PFSK-1 (cell line): ENCODE measurements around the gene SMIM31.

Source experiments
- FOXP2 ChIP-seq: optimal IDR thresholded peaks from 2 replicates; pipeline ENCODE3; 2011; ENCODE audit warnings: borderline replicate concordance, control low read depth, inconsistent platforms; ENCODE audit not compliant: insufficient read depth; ENCODE audit errors: extremely low read length, extremely low read depth
- POLR2AphosphoS5 ChIP-seq: IDR thresholded peaks from 2 replicates; pipeline ENCODE4 v1.6.1; 2012; ENCODE audit warnings: low read depth, mild to moderate bottlenecking, control low read depth, low read length, moderate library complexity
- REST ChIP-seq, 2 experiments: IDR thresholded peaks; 2 replicates each; pipeline versions ENCODE4 v1.6.1 to v1.8.0; 2011 to 2012; ENCODE audit warnings: low read depth in 2 of 2, low read length in 2 of 2, control low read depth in 1 of 2, inconsistent platforms in 1 of 2, mild to moderate bottlenecking in 1 of 2, moderate library complexity in 1 of 2; ENCODE audit not compliant: insufficient read depth in 1 of 2
- SIN3A ChIP-seq: IDR thresholded peaks from 2 replicates; pipeline ENCODE4 v1.6.1; 2012; ENCODE audit warnings: mild to moderate bottlenecking, low read length, moderate library complexity, borderline replicate concordance; ENCODE audit not compliant: insufficient read depth
- TAF1 ChIP-seq: IDR thresholded peaks from 2 replicates; pipeline ENCODE4 v1.6.1; 2012; ENCODE audit warnings: low read length, control low read depth, borderline replicate concordance; ENCODE audit not compliant: insufficient read depth

The SMIM31 gene

GRCh38 chr4:164730705-164731393 lies 23.1 kb upstream of the SMIM31 start:
- TF ChIP-seq REST (IDR thresholded peaks at IDR 0.05; ENCODE audit: insufficient read depth in 1 of 2, low read depth in 2 of 2, low read length in 2 of 2) (no peak), TAF1 (no peak), FOXP2 (no peak), POLR2AphosphoS5 (no peak), SIN3A (no peak)

- TF ChIP-seq POLR2AphosphoS5 (no peak), TAF1 (no peak), FOXP2 (no peak), SIN3A (no peak), REST (IDR thresholded peaks at IDR 0.05; ENCODE audit: insufficient read depth in 1 of 2, low read depth in 2 of 2, low read length in 2 of 2) (no peak)
Observed at GRCh38 chr4:164731827-164732474, 22.0 kb upstream of the SMIM31 start.

DNA sequence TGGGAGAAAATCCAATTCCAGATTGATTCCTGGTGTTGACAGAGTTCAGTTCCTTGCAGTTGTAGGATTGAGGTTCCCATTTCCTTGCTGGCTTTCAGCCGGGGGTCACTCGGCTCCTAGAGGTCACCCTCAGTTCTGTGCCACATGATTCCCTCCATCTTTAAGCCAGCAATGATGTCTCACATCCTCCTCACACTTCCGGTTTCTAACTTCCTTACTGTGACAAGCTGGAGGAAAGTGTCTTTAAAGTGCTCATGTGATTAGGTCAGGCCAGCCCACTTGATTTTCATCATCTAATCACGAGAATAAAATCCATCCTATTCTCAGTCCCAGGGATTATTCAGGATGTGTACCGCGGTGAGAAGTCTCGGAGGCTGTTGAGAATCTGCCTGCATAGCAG lies 19.4 kb upstream of the SMIM31 start:
- no peak for TF ChIP-seq POLR2AphosphoS5
- no peak for TF ChIP-seq FOXP2
- no peak for TF ChIP-seq TAF1
- no peak for TF ChIP-seq SIN3A

GRCh38 chr4:164748375-164748774 lies 5.6 kb upstream of the SMIM31 start:
- no peak for TF ChIP-seq POLR2AphosphoS5
- no peak for TF ChIP-seq TAF1
- no peak for TF ChIP-seq REST (IDR thresholded peaks at IDR 0.05; ENCODE audit: insufficient read depth in 1 of 2, low read depth in 2 of 2, low read length in 2 of 2)
- TF ChIP-seq FOXP2: no peak
- TF ChIP-seq SIN3A: no peak

GRCh38 chr4:164755432-164755831 lies 1.5 kb downstream of the SMIM31 start:
- no peak for TF ChIP-seq TAF1
- TF ChIP-seq POLR2AphosphoS5: no peak
- no peak for TF ChIP-seq REST (IDR thresholded peaks at IDR 0.05; ENCODE audit: insufficient read depth in 1 of 2, low read depth in 2 of 2, low read length in 2 of 2)
- TF ChIP-seq FOXP2: no peak
- TF ChIP-seq SIN3A: no peak
